ACC112 (cell line): ENCODE results near the gene SPOCK2.

ENCODE experiments used
- H2AFZ ChIP-seq: fragments of 200-600 bp; sonication (generic); one replicate; pipeline ENCODE4 v1.6.0; 2017; ENCODE audit warnings: antibody characterized with exemption, low read length; ENCODE audit not compliant: unreplicated experiment
- H3K27ac ChIP-seq: fragments of 200-600 bp; sonication (generic); 2 replicates; pipeline ENCODE4 v1.5.1; 2014; ENCODE audit warnings: low read depth, mild to moderate bottlenecking, antibody characterized with exemption, low read length, moderate library complexity
- H3K27me3 ChIP-seq: fragments of 200-600 bp; sonication (generic); 2 replicates; pipeline ENCODE4 v1.6.1; 2014; ENCODE audit warnings: mild to moderate bottlenecking, antibody characterized with exemption, low read length, moderate library complexity, mixed read lengths; ENCODE audit not compliant: insufficient read depth
- H3K36me3 ChIP-seq: fragments of 200-600 bp; sonication (generic); 2 replicates; pipeline ENCODE4 v1.6.1; 2016; ENCODE audit warnings: mild to moderate bottlenecking, antibody characterized with exemption, low read length, moderate library complexity, mixed read lengths; ENCODE audit not compliant: insufficient read depth
- H3K4me1 ChIP-seq: fragments of 200-600 bp; sonication (generic); one replicate; pipeline ENCODE4 v1.6.1; 2016; ENCODE audit warnings: low read length, mixed read lengths; ENCODE audit not compliant: insufficient read depth, unreplicated experiment, control insufficient read depth
- H3K4me3 ChIP-seq: fragments of 200-600 bp; sonication (generic); 2 replicates; pipeline ENCODE4 v1.5.1; 2014; ENCODE audit warnings: mild to moderate bottlenecking, low read depth, low read length
- H3K79me2 ChIP-seq: fragments of 200-600 bp; sonication (generic); one replicate; pipeline ENCODE4 v1.6.0; 2016; ENCODE audit warnings: low read length; ENCODE audit not compliant: control insufficient read depth, unreplicated experiment, insufficient read depth

The SPOCK2 gene

GRCh38 chr10:72049472-72049871 lies 38.9 kb downstream of the SPOCK2 start:
- Histone ChIP-seq H3K27me3 (no peaks in the 10 kb centered on the region), H2AFZ (no peak overlapping the region), H3K79me2 (no peaks in the 10 kb centered on the region), H3K27ac (no peak overlapping the region), H3K4me3 (no peak overlapping the region), H3K4me1 (no peaks in the 10 kb centered on the region), H3K36me3 (no peaks in the 10 kb centered on the region)

GRCh38 chr10:72048450-72049124 lies 39.8 kb downstream of the SPOCK2 start:
- Histone ChIP-seq H3K79me2 (no peaks in the 10 kb centered on the region), H3K36me3 (no peaks in the 10 kb centered on the region), H3K27ac (no peak overlapping the region), H3K27me3 (no peaks in the 10 kb centered on the region), H2AFZ (no peak overlapping the region), H3K4me3 (no peak overlapping the region), H3K4me1 (no peaks in the 10 kb centered on the region)

- H3K4me1 ChIP-seq = no peaks in the 10 kb centered on the region
- H3K79me2 ChIP-seq = no peaks in the 10 kb centered on the region
- H3K36me3 ChIP-seq = no peaks in the 10 kb centered on the region
- no peaks in the 10 kb centered on the region for H3K27me3 ChIP-seq
- no peak overlapping the region for H2AFZ ChIP-seq
- H3K27ac ChIP-seq = no peak overlapping the region
- H3K4me3 ChIP-seq = no peak overlapping the region
Measured at GRCh38 chr10:72045586-72045985, 42.8 kb downstream of the SPOCK2 start.

GRCh38 chr10:72044417-72045041 lies 43.8 kb downstream of the SPOCK2 start:
- Histone ChIP-seq H3K79me2 (no peaks in the 10 kb centered on the region), H3K27me3 (no peaks in the 10 kb centered on the region), H3K27ac (no peak overlapping the region), H3K4me3 (no peak overlapping the region), H2AFZ (no peak overlapping the region), H3K4me1 (peaks cover 5% of the 10 kb centered on the region), H3K36me3 (no peaks in the 10 kb centered on the region)

- Histone ChIP-seq H3K36me3 (no peaks in the 10 kb centered on the region), H3K4me3 (no peak overlapping the region), H2AFZ (no peak overlapping the region), H3K27me3 (no peaks in the 10 kb centered on the region), H3K79me2 (no peaks in the 10 kb centered on the region), H3K27ac (no peak overlapping the region), H3K4me1 (peaks cover 10% of the 10 kb centered on the region)
Measured at GRCh38 chr10:72043016-72043834, 45.1 kb downstream of the SPOCK2 start.

GRCh38 chr10:72041491-72041890 lies 46.9 kb downstream of the SPOCK2 start:
- Histone ChIP-seq H3K27ac (no peak overlapping the region), H2AFZ (no peak overlapping the region), H3K79me2 (no peaks in the 10 kb centered on the region), H3K36me3 (no peaks in the 10 kb centered on the region), H3K4me1 (peaks cover 10% of the 10 kb centered on the region), H3K27me3 (no peaks in the 10 kb centered on the region), H3K4me3 (no peak overlapping the region)

GRCh38 chr10:72039377-72039776 lies 49.0 kb downstream of the SPOCK2 start:
- Histone ChIP-seq H3K4me3 (no peak overlapping the region), H3K4me1 (peaks cover 10% of the 10 kb centered on the region), H3K27ac (no peak overlapping the region), H3K36me3 (no peaks in the 10 kb centered on the region), H3K27me3 (no peaks in the 10 kb centered on the region), H3K79me2 (no peaks in the 10 kb centered on the region), H2AFZ (no peak overlapping the region)

- H3K4me3 ChIP-seq = no peak overlapping the region
- no peaks in the 10 kb centered on the region for H3K36me3 ChIP-seq
- H2AFZ ChIP-seq = no peak overlapping the region
- H3K27me3 ChIP-seq = no peaks in the 10 kb centered on the region
- H3K79me2 ChIP-seq = no peaks in the 10 kb centered on the region
- H3K4me1 ChIP-seq = peaks cover 10% of the 10 kb centered on the region
- H3K27ac ChIP-seq = no peak overlapping the region
Measured at GRCh38 chr10:72038458-72039001, 49.8 kb downstream of the SPOCK2 start.

- Histone ChIP-seq H3K36me3 (no peaks in the 10 kb centered on the region), H3K4me1 (peaks cover 10% of the 10 kb centered on the region), H3K79me2 (no peaks in the 10 kb centered on the region), H3K27me3 (no peaks in the 10 kb centered on the region), H2AFZ (no peak overlapping the region), H3K4me3 (no peak overlapping the region), H3K27ac (no peak overlapping the region)
Measured at GRCh38 chr10:72037811-72038210, 50.5 kb downstream of the SPOCK2 start.

GRCh38 chr10:72037266-72037665 lies 51.1 kb downstream of the SPOCK2 start:
- Histone ChIP-seq H3K27ac (no peak overlapping the region), H3K36me3 (no peaks in the 10 kb centered on the region), H3K79me2 (no peaks in the 10 kb centered on the region), H3K4me1 (peaks cover 10% of the 10 kb centered on the region), H2AFZ (no peak overlapping the region), H3K27me3 (no peaks in the 10 kb centered on the region), H3K4me3 (no peak overlapping the region)
